GM12892 (cell line): Measurements from ENCODE around the gene ALDH18A1. TPM values are rescaled to one million over a fixed set of nuclear protein-coding genes. Genes with fewer than 3 reads are reported as not detected.
"Not testable (repeated sequence)": the region's sequence is repeated elsewhere in the genome, so short reads cannot be mapped to it uniquely, and the experiment has no call there.

Experiments used
- DNase-seq: peaks from one replicate; pipeline ENCODE4 v3.0.0; 2011; ENCODE audit not compliant: insufficient read length
- FAIRE-seq: peaks from 2 replicates; lab custom pipeline; 2011; peaks lifted over from hg19 to GRCh38; lab: Jason Lieb, UNC
- POLR2A ChIP-seq: IDR thresholded peaks from 2 replicates; pipeline ENCODE4 v1.6.1; 2011; ENCODE audit warnings: low read depth, low read length, control low read depth
- POLR2AphosphoS5 ChIP-seq: IDR thresholded peaks from 2 replicates; pipeline ENCODE4 v1.6.1; 2011; ENCODE audit warnings: low read depth, low read length, control low read depth
- TAF1 ChIP-seq: IDR thresholded peaks from 2 replicates; pipeline ENCODE4 v1.6.1; 2011; ENCODE audit warnings: low read depth, mild to moderate bottlenecking, control low read depth, low read length, borderline replicate concordance
- polyA plus RNA-seq: library from polyadenylated mRNA; unstranded; fragments of >200 nt; gene quantifications from one replicate; pipeline ENCODE4 v1.2.1, GENCODE V29; 2012; ENCODE audit warnings: missing spikeins, inconsistent platforms; ENCODE audit not compliant: missing spikeins

Gene ALDH18A1
- polyA plus RNA-seq: 57.3 TPM

DNA sequence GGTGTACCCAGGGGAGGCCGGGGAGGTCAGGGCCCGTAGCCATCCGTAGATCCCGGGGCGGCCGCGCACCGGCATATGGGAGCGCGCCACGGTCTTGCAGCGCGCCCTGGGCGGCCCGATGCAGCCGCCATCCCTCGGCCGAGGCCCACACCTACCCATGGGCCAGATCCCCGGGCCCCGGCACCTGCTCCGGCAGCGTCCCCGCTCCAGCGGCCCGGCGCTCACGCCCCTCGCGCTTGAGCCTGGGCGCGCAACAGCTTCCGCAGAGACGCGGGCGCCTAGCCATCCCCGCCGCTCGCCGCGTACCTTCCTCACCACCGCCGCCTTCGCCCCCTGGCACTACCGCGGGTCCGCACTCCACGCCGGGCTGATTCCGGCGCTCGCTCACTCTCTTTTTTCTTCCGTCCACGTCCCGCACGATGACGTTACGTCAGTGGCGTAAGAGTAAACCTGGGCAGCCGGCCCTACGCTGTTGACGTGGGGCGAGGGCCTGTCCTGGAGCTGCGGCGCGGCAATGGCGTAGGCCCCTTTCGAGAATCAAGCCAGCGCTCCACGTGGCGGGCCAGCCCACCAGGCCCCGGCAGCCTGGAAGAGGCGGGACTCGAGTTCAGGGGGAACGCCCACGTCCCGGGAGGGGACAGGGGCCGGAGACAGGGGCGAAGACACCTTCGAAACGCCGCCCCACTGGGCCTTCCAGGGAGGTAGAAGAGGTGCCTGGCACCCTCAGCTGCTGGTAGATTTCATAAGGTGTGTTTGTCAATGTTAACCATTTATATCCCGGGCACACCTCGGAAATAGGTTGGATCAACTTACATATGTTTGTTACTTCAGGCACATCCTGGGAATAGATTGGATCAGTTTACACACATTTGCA lies at the start of gene ALDH18A1:
TSS of gene ALDH18A1 (minus strand) at position 421 of the 874 bp plus-strand sequence. CDS start 3,334 bp downstream, outside the sequence.
- DNase-seq: peak; percentile 73
- TF ChIP-seq POLR2AphosphoS5 (peak; percentile 65), TAF1 (0 out of 2 replicates have a peak, but pooled peaks have one; percentile 17), POLR2A (peak; percentile 76; the same call in 1 of the 2 replicates)
- FAIRE-seq: peak; percentile 96

DNA sequence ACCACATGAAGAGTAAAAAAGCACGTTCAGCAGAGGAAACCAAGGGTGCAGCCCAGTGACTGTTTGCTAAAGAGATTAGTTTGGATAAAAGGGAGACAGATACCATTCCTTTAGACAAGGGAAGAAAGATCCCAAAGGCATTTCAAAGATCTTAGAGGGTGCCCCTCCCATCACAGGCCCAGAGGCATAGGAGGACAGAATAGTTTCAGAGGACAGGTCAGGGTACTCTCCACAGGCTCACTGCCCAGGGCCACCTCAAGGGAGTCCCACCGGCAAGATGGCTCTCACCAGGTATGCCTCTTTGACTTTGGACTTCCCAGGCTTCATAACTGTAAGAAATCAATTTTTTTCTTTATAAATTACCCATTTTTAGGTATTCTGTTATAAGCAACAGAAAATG lies 41.9 kb upstream of the ALDH18A1 start:
- FAIRE-seq (no peak), DNase-seq (no peak)
- TF ChIP-seq TAF1 (no peak), POLR2AphosphoS5 (no peak), POLR2A (no peak)

DNA sequence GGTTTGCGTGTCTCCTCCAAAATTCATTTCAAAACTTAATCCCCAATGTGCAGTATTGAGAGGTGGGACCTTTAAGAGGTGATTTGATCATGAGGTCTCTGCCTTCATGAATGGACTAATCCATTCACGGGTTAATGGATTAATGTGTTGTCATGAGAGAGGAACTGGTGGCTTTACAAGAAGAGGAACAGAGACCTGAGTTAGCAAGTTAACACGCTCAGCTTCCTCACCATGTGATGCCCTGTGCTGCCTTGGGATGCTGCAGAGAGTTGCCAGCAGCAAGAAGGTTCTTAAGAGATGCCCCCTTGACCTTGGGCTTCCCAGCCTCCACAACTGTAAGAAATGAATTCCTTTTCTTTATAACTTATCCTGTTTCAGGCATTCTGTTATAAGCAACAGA lies 40.9 kb upstream of the ALDH18A1 start:
- DNase-seq (no peak), FAIRE-seq (peak; percentile 78)
- TF ChIP-seq POLR2AphosphoS5 (no peak), POLR2A (no peak), TAF1 (no peak)

DNA sequence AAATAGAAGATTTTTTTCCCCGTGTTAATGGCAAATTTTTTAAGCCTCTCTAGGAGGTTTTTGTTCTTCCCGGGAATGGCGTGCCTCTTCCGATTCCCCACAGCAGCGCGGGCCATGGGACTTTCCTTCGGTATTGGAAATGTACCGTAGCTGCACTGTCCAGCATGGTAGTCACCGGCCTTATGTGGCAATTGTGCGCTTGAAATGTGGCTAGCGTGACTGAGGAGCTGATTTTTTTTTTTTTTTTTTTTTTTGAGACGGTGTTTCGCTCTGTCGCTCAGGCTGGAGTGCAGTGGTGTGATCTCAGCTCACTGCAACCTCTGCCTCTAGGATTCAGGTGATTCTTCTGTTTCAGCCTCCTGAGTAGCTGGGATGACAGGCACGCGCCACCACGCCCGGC lies 38.2 kb upstream of the ALDH18A1 start:
- FAIRE-seq: no peak

DNA sequence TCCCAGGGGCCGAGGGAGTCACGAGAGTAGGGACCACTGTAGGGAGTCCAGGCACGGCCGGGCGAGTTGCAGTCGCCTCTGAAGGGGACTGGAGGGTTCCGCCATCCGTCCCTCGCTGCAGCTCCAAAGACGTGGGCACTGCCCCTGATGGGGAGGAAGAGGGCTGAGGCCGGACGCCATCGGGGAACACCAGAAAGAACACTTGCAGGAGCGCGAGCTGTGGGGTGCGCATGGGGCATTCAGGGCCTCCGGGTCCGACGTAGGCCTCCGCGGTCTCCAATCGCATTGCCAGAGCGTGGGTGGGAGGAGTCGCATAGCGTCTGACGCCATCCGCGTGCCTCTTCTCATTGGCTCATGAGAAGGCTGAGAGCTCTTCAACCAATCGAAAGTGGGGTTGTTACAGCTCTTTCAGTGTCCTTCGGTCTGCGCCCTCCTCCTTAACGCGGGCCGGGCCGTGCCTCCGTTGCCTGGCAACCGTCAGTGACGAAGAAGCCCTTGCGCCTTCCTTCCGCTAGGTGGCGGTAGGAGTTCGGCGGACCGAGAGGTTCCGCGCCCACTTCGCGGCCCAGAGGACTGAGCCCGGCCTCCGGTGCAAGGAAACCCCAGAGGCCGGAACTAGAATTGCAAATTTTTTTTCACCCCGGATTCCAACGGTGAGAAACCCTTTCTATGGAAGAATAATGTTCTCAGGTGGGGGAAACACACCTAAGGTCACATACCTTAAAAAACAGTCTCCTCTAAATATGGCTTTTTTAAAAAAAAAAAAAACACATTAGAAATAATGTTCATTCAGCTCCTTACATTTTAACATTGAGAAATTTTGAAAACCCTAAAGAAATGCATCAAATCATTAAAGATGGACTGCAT lies 37.4 kb upstream of the ALDH18A1 start, which contains the start of gene TCTN3:
TSS of gene TCTN3 (minus strand) at position 260 of the 867 bp plus-strand sequence. CDS start at position 232, 28 bp downstream.
- peak; percentile 99 for FAIRE-seq

More for the DNA sequence above, 38.2 kb upstream of the ALDH18A1 start:
- TF ChIP-seq TAF1: no peak
- no peak for TF ChIP-seq POLR2A
- no peak for TF ChIP-seq POLR2AphosphoS5
- no peak for DNase-seq

DNA sequence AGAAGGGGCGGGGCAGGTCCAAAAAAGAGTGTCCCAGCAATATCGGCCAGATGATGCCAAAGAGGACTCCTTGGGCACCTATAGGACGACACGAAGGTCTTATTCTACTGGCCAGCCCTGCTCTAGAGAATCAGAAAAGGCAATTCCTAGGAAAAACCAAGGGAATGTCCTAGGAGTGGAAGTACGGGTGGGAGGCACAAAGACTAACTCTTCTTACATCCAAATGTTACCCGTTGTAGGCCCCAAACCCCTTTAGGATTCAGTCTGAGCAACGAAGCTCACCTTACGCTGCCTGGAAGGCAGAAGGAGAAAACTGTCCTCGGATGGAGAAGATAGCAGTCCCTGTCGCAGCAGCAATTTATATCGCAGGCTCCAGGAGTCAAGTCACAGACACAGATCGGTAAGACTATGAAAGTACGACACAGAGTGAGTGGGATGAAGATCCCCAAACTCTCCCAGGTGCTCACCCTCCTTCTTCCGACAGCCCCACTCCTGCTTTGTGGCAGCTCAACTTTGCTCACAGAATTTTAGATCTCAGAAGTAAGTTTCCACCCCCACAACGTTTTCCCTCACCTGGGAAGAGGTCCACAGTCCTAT lies 36.7 kb upstream of the ALDH18A1 start:
- FAIRE-seq (peak; percentile 83), DNase-seq (no peak)

More for the DNA sequence above, 37.4 kb upstream of the ALDH18A1 start, which contains the start of gene TCTN3:
- TF ChIP-seq POLR2AphosphoS5 (peak; percentile 82), TAF1 (peak; percentile 47; the same call in 1 of the 2 replicates), POLR2A (peak; percentile 84)
- peak; percentile 89 for DNase-seq

DNA sequence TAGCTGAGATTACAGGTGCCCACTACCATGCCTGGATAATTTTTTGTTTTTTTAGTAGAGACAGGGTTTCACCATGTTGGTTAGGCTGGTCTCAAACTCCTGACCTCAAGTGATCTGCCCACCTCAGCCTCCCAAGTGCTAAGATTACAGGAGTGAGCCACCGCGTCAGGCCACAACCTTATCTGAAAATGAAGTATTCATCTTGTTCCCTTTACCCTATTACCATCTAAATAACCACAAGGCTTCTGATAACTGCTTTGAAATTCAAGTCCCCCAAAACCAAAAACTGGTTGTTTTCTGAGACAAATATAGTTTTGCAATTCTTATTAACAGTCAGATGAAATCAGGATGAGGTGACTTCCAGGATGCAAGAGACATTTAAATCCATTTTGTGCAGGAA lies 34.8 kb upstream of the ALDH18A1 start:
- no peak for DNase-seq
- TF ChIP-seq POLR2AphosphoS5: no peak
- TF ChIP-seq TAF1: no peak
- TF ChIP-seq POLR2A: no peak
- FAIRE-seq: no peak

More for the DNA sequence above, 36.7 kb upstream of the ALDH18A1 start:
- TF ChIP-seq POLR2A (no peak), POLR2AphosphoS5 (no peak), TAF1 (no peak)

DNA sequence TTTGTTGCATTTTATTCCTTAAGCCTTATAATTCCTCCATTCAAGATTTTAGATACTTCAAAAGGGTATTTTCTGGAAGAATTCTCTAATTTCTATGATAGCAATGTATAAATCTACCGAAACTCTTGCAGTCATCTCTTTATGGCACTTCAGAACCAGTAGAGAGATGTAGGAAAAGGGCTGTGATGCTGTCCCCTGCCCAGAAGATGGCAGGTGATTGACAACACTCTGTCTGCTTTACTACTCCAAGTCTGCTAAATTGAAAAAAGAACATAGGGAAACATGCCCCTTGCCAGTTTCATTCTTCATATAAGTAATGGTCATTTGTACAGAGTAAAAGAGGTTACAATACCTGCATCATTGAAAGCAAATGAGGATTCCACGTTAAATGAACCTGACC lies 32.1 kb upstream of the ALDH18A1 start:
- TF ChIP-seq TAF1 (no peak), POLR2A (no peak)
- FAIRE-seq: peak; percentile 71
- no peak for DNase-seq

DNA sequence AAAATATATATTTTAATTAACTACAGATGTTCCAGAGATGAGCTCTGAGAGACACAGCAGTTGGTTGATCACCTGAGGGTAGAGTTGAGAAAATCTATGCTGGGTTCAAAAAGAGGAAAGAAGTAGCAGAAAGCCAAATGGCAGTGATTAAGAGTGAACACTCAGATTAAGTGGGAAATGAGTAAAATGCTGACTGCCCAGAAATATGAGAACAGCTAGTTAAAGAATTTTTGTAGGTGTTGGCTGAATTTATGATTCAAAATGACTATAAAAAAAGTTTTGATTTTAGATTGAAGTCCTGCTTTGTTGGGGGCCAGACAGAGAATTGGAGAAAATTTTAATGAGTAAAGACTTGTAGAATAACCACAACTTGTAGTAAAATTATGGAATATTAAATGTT lies 27.5 kb upstream of the ALDH18A1 start:
- no peak for TF ChIP-seq TAF1
- TF ChIP-seq POLR2A: no peak
- TF ChIP-seq POLR2AphosphoS5: no peak
- FAIRE-seq (no peak), DNase-seq (no peak)

DNA sequence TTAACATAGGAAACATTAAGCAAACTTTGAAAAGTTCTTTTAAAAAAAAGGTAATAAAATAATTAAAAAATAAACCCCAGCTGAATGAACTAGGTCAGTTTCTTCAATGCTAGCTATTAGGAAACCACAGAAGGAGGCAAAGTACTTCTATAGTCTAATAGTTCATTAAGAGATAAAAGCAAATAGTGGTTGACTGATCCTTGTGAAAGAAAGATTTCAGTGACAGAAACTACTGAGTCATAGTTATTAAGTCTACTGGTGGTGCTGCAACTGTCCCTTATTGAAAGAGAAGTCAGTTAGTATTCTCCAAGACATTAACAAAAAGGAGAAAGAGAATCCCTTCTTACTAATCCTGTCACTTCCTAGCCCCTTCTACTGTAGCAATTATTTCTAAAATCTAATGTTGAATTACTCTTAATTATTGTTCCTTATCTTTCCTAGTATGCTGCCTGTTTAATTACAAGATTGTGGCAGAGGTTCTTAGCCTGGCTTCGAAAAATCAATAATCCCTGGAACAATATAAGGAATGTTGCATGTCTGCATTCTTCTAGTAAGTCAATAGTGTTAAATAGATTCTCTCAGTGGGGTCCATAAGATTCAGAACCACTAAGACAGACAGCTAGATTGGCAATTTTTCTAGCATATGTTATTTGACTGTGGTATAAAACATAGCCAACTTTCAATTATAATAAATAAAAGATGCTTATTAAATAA lies 19.0 kb upstream of the ALDH18A1 start:
- DNase-seq: no peak
- no peak for FAIRE-seq
- TF ChIP-seq POLR2AphosphoS5 (no peak), POLR2A (no peak), TAF1 (no peak)

DNA sequence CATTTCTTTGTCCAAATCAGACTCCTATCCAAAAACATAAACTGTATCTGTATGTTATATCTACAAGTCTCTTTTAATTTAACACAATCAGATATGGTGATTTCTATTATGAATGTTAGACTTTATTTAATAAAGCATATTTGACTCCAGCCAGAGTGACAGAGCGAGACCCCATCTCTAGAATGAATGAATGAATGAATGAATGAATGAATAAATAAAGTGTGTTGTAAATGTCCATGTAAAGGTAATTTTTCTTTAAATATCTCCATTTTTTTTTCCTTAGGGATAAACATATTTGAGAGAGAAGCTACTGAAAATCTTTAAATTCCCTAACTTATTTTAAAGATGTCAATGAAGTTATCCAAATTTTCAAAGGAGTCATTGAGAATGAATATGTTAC lies 18.1 kb upstream of the ALDH18A1 start:
- DNase-seq (no peak), FAIRE-seq (no peak)
- TF ChIP-seq TAF1: no peak

DNA sequence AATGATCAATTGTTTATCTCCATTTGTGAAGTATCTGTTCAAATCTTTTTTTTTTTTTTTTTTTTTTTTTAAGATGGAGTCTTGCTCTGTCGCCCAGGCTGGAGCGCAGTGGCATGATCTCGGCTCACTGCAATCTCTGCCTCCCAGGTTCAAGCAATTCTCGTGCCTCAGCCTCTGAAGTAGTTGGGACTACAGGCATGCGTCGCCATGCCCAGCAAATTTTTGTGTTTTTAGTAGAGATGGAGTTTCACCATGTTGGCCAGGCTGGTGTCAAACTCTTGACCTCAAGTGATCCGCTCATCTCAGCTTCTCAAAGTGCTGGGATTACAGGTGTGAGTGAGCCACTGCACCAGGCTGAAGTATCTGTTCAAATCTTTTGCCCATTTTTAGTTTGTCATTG lies 16.1 kb upstream of the ALDH18A1 start:
- DNase-seq, FAIRE-seq: not testable (repeated sequence)
